ENCODE measurements around the gene RPL38.
A peak's percentile ranks its signal among the peaks of the same experiment; 100 is the strongest.

RPL38 gene

GRCh38 chr17:74203439-74204240, at the start of gene RPL38:
Gene RPL38 (plus strand): TSS chr17:74203678. CDS start chr17:74203956, 278 bp downstream.
- DNase-seq, result peak; percentile 75 to 99 (median 92)

GRCh38 chr17:74153821-74154430, 49.6 kb upstream of the RPL38 start:
- no peak for DNase-seq

- DNase-seq, result no peak
Measured at GRCh38 chr17:74156878-74157277, 46.6 kb upstream of the RPL38 start.

GRCh38 chr17:74157366-74157765, 46.1 kb upstream of the RPL38 start:
- no peak for DNase-seq

DNA sequence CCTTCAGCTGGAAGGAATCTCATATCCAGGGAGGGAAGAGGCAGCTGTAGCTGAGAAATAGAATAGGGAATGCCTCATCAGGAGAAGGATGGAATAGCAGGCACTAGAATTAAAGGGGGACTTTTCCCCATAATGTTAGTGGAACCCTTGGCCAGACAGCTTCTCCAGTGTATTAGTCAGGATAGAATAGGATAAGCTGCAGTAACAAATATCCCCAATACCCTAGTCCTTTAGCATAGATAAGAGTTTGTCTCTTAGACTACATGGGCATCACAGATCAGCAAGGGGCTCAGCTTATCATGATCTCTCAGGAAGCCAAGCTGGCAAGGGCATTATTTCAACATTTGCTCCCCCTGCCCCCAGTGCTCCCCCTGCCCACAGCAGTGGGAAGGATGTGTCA, 44.7 kb upstream of the RPL38 start:
- no peak for DNase-seq

GRCh38 chr17:74159226-74159840, 44.1 kb upstream of the RPL38 start:
- DNase-seq, result no peak

GRCh38 chr17:74160656-74161502, 42.6 kb upstream of the RPL38 start:
- DNase-seq, result no peak

DNA sequence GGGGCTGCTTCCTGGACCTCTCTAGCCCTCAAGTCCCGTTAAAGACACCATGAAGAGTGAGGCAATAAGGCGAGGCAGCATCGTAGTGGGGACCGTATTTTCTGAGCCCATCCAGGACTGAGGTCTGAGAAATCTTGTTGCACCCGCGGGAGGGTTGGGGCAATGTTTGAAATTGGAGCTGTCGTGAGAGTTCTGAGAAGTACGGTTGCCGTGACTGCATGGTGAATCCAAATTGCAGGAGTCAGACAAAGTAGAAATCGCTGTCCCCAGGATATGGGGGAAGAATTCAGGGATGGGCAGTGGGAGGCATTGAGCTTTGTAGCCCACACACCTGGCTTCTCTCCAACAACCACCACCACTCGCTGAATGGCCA, 42.0 kb upstream of the RPL38 start:
- no peak for DNase-seq

GRCh38 chr17:74163271-74163821, 40.1 kb upstream of the RPL38 start:
- no peak for DNase-seq

GRCh38 chr17:74163836-74164235, 39.6 kb upstream of the RPL38 start:
- no peak for DNase-seq

DNA sequence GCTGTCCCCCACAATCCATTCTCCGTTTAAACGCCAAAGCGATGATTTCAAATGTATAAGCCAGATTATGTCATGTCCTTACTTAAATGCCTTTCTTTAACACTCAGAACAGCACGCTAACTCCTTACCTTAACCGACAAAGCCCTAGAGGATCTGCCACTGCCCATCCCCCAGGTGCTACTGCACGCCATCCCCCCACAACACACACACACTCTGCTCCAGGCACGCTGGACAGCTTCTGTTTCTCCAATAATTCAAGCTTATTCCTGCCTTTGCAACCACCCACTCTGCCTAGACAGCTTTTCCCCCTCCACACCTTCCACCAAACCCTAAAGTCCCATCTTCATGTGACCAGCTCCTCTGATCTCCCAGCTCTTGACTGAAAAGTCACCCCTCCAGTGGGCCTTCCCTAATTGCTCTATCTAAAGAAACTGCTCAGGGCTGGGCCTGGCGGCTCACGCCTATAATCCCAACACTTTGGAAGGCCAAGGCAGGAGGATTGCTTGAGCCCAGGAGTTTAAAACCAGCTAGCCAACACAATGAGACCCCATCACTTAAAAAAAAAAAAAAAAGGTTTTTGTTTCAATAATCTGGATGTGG, 38.9 kb upstream of the RPL38 start:
- no peak for DNase-seq

- DNase-seq, result no peak
Measured at GRCh38 chr17:74165797-74166365, 37.6 kb upstream of the RPL38 start.

- DNase-seq, result no peak
Measured at GRCh38 chr17:74170924-74171323, 32.6 kb upstream of the RPL38 start.

GRCh38 chr17:74172700-74173099, 30.8 kb upstream of the RPL38 start:
- DNase-seq, result no peak

GRCh38 chr17:74176546-74177001, 26.9 kb upstream of the RPL38 start:
- peak in 44 of 56 donors; percentile 7 to 76 (median 40) for DNase-seq

- peak in 5 of 56 donors; percentile 15 to 48 (median 41) for DNase-seq
Measured at GRCh38 chr17:74177018-74177450, 26.4 kb upstream of the RPL38 start.

DNA sequence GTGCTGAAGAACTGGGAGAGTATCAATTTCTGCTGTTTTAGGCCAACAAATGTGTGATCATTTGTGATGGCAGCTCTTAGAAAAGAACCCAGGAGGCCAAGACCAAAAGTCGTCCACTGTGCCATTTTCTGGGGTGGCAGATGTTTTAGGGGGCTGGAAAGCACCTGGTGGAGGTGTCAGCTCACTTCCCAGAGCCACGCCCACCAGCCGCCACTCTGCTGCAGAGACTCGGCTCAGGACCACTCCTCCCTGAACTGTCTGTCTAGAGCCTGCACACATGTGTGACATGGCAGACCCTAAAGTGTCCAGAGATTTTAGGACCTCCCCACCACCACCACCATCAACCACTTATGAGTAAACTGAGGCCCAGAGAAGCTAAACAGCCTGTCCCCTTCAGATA, 23.9 kb upstream of the RPL38 start:
- no peak for DNase-seq

- DNase-seq, result no peak
Measured at GRCh38 chr17:74180336-74180735, 23.1 kb upstream of the RPL38 start.

DNA sequence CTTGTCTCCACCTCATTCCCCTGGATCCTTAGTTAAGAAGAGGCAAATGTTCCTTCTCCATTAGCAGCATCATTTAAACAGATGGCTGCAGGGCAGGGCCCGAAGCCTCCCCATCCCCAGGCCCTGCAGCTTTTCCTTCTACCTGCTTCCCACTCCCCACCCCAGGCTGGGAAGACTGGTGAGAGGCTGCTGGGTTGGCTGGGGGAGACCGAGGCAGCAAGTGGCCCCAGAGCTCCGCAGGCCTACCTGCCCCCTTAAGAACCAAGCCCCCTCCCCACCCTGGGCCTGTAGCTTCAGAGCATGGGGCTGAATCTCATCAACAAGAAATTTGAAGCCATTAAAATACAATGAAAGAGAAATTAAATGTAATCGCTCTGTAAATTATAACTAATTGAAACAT, 22.1 kb upstream of the RPL38 start:
- no peak for DNase-seq

- DNase-seq, result no peak
Measured at GRCh38 chr17:74182041-74182723, 21.3 kb upstream of the RPL38 start.

Measured in amygdala (tissue), 56 donors.